Measurements from ENCODE around the gene RTN4RL1.

DNA sequence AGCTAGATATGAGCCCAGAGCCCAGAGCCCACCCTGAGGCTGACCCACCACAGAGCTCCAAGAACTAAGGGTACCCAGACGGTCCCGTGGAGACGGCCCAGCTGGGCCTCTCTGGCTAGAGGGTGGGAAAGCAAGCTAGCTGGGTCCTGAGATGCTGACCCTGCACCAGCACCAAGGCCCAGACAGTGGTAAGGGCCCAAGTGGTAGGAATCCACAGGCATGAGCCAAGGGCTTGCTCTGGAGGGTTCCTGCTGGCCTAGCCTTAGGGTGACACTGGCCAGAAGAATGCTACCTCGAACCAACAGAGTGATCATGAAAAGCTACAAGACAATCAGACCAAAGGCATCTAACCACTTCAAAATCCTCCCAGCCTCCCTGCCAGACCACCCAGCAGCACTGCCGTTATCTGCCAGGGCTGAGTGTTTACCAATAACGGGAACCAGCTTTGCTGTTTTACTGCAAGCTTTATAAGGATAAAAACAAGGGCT, 42.9 kb upstream of the RTN4RL1 start:
- TF ChIP-seq, protein P1, sequence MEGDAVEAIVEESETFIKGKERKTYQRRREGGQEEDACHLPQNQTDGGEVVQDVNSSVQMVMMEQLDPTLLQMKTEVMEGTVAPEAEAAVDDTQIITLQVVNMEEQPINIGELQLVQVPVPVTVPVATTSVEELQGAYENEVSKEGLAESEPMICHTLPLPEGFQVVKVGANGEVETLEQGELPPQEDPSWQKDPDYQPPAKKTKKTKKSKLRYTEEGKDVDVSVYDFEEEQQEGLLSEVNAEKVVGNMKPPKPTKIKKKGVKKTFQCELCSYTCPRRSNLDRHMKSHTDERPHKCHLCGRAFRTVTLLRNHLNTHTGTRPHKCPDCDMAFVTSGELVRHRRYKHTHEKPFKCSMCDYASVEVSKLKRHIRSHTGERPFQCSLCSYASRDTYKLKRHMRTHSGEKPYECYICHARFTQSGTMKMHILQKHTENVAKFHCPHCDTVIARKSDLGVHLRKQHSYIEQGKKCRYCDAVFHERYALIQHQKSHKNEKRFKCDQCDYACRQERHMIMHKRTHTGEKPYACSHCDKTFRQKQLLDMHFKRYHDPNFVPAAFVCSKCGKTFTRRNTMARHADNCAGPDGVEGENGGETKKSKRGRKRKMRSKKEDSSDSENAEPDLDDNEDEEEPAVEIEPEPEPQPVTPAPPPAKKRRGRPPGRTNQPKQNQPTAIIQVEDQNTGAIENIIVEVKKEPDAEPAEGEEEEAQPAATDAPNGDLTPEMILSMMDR (IDR thresholded peaks at IDR 0.05), result no peak
- TF ChIP-seq POLR2A (IDR thresholded peaks at IDR 0.05; ENCODE audit: low read depth) (no peak), POLR2AphosphoS5 (IDR thresholded peaks at IDR 0.05) (no peak)

Data from esophagus muscularis mucosa (tissue), 3 donors.